OCI-LY3 (cell line): ENCODE results near the gene PTGES3L.

ENCODE experiments used
- EZH2phosphoT487 ChIP-seq: fragments of 200-600 bp; shearing (Covaris generic); IDR thresholded peaks from 2 replicates; pipeline ENCODE4 v1.6.1; 2018; ENCODE audit warnings: antibody characterized with exemption, mixed run types, low read depth
- TF ChIP-seq, protein P1 (sequence below): fragments of 200-600, 300-600 bp; sonication (generic); IDR thresholded peaks from 2 replicates; pipeline ENCODE4 v1.5.1; 2014; ENCODE audit warnings: antibody characterized with exemption, low read length, low read depth

DNA sequence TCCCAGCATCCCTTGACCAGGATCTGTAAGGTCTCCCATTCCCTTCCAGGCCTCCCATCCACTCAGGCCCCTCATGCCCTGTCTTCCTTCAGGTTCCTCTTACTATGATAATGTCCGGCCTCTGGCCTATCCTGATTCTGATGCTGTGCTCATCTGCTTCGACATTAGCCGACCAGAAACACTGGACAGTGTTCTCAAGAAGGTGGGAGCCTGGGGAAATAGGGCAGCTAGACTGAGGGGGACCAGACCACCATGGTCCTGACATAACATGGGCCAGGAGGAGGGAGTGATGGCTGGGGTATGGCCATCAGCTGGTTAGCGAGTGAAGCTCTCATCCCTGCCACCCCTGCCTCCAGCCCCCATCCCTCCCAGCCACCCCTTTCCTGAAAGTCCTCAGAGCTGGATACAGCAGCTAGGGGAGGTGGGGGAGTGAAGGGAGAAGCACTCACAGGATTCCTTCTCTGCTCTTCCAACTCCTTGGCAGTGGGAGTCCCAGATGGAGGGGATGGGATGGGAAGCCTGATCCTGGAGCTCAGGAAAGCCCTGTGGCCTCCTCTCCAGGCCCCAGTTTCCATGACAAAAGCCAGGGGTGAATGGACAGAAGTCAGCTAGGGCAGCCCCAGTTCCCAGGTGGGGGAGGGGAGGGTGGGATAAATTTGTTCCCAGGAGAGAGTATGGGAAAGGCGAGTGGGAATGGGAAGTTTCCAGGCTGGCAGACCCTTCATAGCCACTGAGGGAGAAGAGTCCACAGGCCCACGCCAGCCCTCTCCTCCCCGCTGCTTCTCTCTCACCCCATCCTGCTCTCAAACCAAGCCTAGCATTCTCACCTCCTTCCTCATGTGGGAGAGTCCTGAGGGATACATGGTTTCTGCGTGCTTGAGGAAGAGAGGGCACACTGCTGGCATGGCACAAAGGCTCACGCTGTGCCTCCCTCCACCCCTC is 47.5 kb upstream of the PTGES3L start:
- TF ChIP-seq, protein P1, sequence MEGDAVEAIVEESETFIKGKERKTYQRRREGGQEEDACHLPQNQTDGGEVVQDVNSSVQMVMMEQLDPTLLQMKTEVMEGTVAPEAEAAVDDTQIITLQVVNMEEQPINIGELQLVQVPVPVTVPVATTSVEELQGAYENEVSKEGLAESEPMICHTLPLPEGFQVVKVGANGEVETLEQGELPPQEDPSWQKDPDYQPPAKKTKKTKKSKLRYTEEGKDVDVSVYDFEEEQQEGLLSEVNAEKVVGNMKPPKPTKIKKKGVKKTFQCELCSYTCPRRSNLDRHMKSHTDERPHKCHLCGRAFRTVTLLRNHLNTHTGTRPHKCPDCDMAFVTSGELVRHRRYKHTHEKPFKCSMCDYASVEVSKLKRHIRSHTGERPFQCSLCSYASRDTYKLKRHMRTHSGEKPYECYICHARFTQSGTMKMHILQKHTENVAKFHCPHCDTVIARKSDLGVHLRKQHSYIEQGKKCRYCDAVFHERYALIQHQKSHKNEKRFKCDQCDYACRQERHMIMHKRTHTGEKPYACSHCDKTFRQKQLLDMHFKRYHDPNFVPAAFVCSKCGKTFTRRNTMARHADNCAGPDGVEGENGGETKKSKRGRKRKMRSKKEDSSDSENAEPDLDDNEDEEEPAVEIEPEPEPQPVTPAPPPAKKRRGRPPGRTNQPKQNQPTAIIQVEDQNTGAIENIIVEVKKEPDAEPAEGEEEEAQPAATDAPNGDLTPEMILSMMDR = no peak
- no peak for TF ChIP-seq EZH2phosphoT487
